Smooth muscle cell (in vitro differentiated cells): ENCODE data around the gene PJA1. TPM values are rescaled to one million over a fixed set of nuclear protein-coding genes. Genes with fewer than 3 reads are reported as not detected.

Source experiments
- DNase-seq: peaks from one replicate; lab custom pipeline; 2025; ENCODE audit not compliant: unreplicated experiment; lab: John Stamatoyannopoulos, UW
- H2AFZ ChIP-seq: fragments of 200-600 bp; sonication (generic); 2 replicates; pipeline ENCODE4 v1.6.0; 2016; ENCODE audit warnings: antibody characterized with exemption, low read depth, mild to moderate bottlenecking
- H3F3A ChIP-seq: fragments of 200-600 bp; sonication (generic); 2 replicates; pipeline ENCODE4 v1.6.0; 2017; ENCODE audit warnings: antibody characterized with exemption, low read depth
- H3K27ac ChIP-seq: fragments of 200-600 bp; sonication (generic); 2 replicates; pipeline ENCODE4 v1.5.1; 2016; ENCODE audit warnings: low read depth, mild to moderate bottlenecking
- H3K27me3 ChIP-seq: fragments of 200-600 bp; sonication (generic); 2 replicates; pipeline ENCODE4 v1.6.1; 2016; ENCODE audit warnings: low read depth, mild to moderate bottlenecking
- H3K36me3 ChIP-seq: fragments of 200-600 bp; sonication (generic); 2 replicates; pipeline ENCODE4 v1.5.1; 2016; ENCODE audit warnings: low read depth
- H3K4me1 ChIP-seq: fragments of 200-600 bp; sonication (generic); 2 replicates; pipeline ENCODE4 v1.5.1; 2016; ENCODE audit warnings: low read depth
- H3K4me2 ChIP-seq: fragments of 200-600 bp; sonication (generic); 2 replicates; pipeline ENCODE4 v1.6.0; 2016; ENCODE audit warnings: mild to moderate bottlenecking
- H3K4me3 ChIP-seq: fragments of 200-600 bp; sonication (generic); 2 replicates; pipeline ENCODE4 v1.5.1; 2016; ENCODE audit warnings: mild to moderate bottlenecking
- H3K79me2 ChIP-seq: fragments of 200-600 bp; sonication (generic); 2 replicates; pipeline ENCODE4 v1.6.0; 2016; ENCODE audit warnings: low read depth, mild to moderate bottlenecking
- H3K9ac ChIP-seq: fragments of 200-600 bp; sonication (generic); 2 replicates; pipeline ENCODE4 v1.6.0; 2016; ENCODE audit warnings: low read depth
- H3K9me3 ChIP-seq: fragments of 200-600 bp; sonication (generic); replicated peaks from 2 replicates; pipeline ENCODE4 v1.5.1; 2016; ENCODE audit warnings: low read depth
- H4K20me1 ChIP-seq: fragments of 200-600 bp; sonication (generic); 2 replicates; pipeline ENCODE4 v1.6.0; 2016; ENCODE audit warnings: low read depth
- WGBS: methylation state at CpG from one replicate; pipeline ENCODE4 v1.1.7; 2016; ENCODE audit warnings: low lambda C conversion rate; 5-methylcytosine and 5-hydroxymethylcytosine counted together
- polyA plus RNA-seq: library from polyadenylated mRNA; unstranded; fragments of >200 nt; fragmentation: Nextera tagmentation; extraction: Ambion mirVana; gene quantifications from 2 replicates; pipeline ENCODE4 v1.2.1, GENCODE V29; 2016
- total RNA-seq: library from RNA; depleted of rRNA; stranded (reverse); fragments of >200 nt; gene quantifications from 2 replicates; pipeline ENCODE4 v1.2.3, GENCODE V29; 2014
- TF ChIP-seq, protein P1 (sequence below): fragments of 200-600 bp; sonication (generic); IDR thresholded peaks from 2 replicates; pipeline ENCODE4 v1.5.1; 2017; ENCODE audit warnings: borderline replicate concordance, mild to moderate bottlenecking, antibody characterized with exemption; ENCODE audit not compliant: insufficient read depth, poor library complexity, severe bottlenecking

The PJA1 gene
- total and polyA plus RNA-seq, 2 experiments from 2014 or later, result 30.6 to 53.4 TPM

DNA sequence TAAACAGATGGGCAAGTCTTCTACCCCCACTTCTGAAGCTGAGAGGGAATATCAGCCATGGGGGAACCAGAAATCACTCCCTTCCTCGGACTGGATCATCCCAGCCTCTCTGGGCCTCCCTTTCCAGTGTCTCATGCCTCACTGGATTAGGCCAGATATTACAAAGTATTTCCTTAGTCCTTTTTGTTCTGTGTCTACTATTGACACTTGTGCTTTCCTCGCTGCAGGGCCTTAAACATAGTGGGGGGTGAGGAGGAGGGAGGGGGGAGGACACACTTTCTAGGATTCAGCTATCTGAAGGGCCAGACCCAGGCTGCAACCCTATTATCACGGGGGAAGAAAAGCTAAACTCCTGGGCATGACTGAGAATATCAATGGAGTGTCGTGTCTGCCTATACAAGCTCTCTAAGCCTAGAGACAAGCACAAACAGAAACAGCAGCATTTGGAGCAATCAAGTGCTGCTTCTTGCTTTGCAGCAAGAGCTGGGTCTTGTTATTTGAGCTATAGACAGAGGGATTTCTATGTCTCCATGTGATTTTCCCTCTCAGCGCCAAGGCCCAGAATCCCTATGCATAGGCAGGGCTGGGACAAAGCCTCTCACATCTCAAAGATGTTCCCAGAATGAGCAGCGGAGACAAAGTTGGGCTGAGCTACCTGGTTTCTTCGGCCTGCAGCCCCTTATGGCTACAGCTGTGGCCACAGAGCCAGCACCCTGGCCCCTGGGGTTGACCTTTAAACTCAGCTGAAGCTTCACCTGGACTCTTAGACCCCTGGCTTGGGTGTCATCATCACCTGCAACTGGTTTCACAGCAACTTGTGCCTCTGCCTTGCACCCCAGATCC lies 20.2 kb downstream of the PJA1 start:
- H4K20me1 ChIP-seq, result no peaks in the 10 kb centered on the region
- no peaks in the 10 kb centered on the region for H3K9me3 ChIP-seq
- DNase-seq, result no peak
- H3K27me3 ChIP-seq, result no peaks in the 10 kb centered on the region
- 50% methylated on average over 7 of the region's 7 CpGs for WGBS
- TF ChIP-seq, protein P1, sequence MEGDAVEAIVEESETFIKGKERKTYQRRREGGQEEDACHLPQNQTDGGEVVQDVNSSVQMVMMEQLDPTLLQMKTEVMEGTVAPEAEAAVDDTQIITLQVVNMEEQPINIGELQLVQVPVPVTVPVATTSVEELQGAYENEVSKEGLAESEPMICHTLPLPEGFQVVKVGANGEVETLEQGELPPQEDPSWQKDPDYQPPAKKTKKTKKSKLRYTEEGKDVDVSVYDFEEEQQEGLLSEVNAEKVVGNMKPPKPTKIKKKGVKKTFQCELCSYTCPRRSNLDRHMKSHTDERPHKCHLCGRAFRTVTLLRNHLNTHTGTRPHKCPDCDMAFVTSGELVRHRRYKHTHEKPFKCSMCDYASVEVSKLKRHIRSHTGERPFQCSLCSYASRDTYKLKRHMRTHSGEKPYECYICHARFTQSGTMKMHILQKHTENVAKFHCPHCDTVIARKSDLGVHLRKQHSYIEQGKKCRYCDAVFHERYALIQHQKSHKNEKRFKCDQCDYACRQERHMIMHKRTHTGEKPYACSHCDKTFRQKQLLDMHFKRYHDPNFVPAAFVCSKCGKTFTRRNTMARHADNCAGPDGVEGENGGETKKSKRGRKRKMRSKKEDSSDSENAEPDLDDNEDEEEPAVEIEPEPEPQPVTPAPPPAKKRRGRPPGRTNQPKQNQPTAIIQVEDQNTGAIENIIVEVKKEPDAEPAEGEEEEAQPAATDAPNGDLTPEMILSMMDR, result no peak
- H3F3A ChIP-seq, result no peaks in the 10 kb centered on the region
- no peak overlapping the region for H3K9ac ChIP-seq
- no peaks in the 10 kb centered on the region for H3K79me2 ChIP-seq
- H3K36me3 ChIP-seq, result no peaks in the 10 kb centered on the region
- H3K27ac ChIP-seq, result no peak overlapping the region
- no peak overlapping the region for H3K4me2 ChIP-seq
- peaks cover 10% of the 10 kb centered on the region for H3K4me1 ChIP-seq
- H2AFZ ChIP-seq, result no peak overlapping the region
- H3K4me3 ChIP-seq, result no peak overlapping the region

GRCh38 chrX:69143530-69143929 lies 21.7 kb downstream of the PJA1 start:
- no peak overlapping the region for H3K9ac ChIP-seq
- H3K4me3 ChIP-seq, result no peak overlapping the region
- peaks cover 14% of the 10 kb centered on the region for H3K4me1 ChIP-seq
- H3K27me3 ChIP-seq, result no peaks in the 10 kb centered on the region
- no peaks in the 10 kb centered on the region for H4K20me1 ChIP-seq
- H2AFZ ChIP-seq, result no peak overlapping the region
- H3F3A ChIP-seq, result no peaks in the 10 kb centered on the region
- H3K36me3 ChIP-seq, result no peaks in the 10 kb centered on the region
- H3K27ac ChIP-seq, result no peak overlapping the region
- no peaks in the 10 kb centered on the region for H3K9me3 ChIP-seq
- WGBS, result 77% methylated on average over 7 of the region's 7 CpGs
- H3K4me2 ChIP-seq, result no peak overlapping the region
- no peak for DNase-seq
- TF ChIP-seq, protein P1, result no peak
- H3K79me2 ChIP-seq, result no peaks in the 10 kb centered on the region

- 47% methylated on average over 12 of the region's 12 CpGs for WGBS
- no peak overlapping the region for H2AFZ ChIP-seq
- no peaks in the 10 kb centered on the region for H4K20me1 ChIP-seq
- H3K36me3 ChIP-seq, result no peaks in the 10 kb centered on the region
- no peaks in the 10 kb centered on the region for H3K79me2 ChIP-seq
- no peak overlapping the region for H3K9ac ChIP-seq
- H3K27ac ChIP-seq, result no peak overlapping the region
- TF ChIP-seq, protein P1, result no peak
- peaks cover 18% of the 10 kb centered on the region for H3K4me1 ChIP-seq
- H3F3A ChIP-seq, result no peaks in the 10 kb centered on the region
- no peak for DNase-seq
- H3K4me2 ChIP-seq, result no peak overlapping the region
- H3K4me3 ChIP-seq, result no peak overlapping the region
- H3K27me3 ChIP-seq, result no peaks in the 10 kb centered on the region
- H3K9me3 ChIP-seq, result no peaks in the 10 kb centered on the region
Measured at GRCh38 chrX:69142788-69143469, 22.3 kb downstream of the PJA1 start.
